T-helper 2 cell treated with Interferon-gamma antibody and Interleukin-4, amounts not matched to agents 5 μg/mL and 100 μg/mL, for 36 hours (primary cell): ENCODE data around the gene SMAD7.
"Not testable (repeated sequence)": the region's sequence is repeated elsewhere in the genome, so short reads cannot be mapped to it uniquely, and the experiment has no call there.

Experiments used
- DNase-seq: peaks from one replicate; pipeline ENCODE4 v3.0.0; 2021; ENCODE audit warnings: low spot score
- H3K27ac Mint-ChIP-seq: one replicate; pipeline ENCODE4 v1.8.0; 2021; ENCODE audit warnings: mild to moderate bottlenecking, mixed read lengths
- H3K27me3 Mint-ChIP-seq: one replicate; pipeline ENCODE4 v1.8.0; 2021; ENCODE audit warnings: low read depth, mixed read lengths
- H3K36me3 Mint-ChIP-seq: one replicate; pipeline ENCODE4 v1.8.0; 2021; ENCODE audit warnings: low read depth, mixed read lengths
- H3K4me1 Mint-ChIP-seq: one replicate; pipeline ENCODE4 v1.8.0; 2021; ENCODE audit warnings: low read depth, mixed read lengths
- H3K4me3 Mint-ChIP-seq: one replicate; pipeline ENCODE4 v1.8.0; 2022; ENCODE audit warnings: mild to moderate bottlenecking, moderate library complexity, mixed read lengths
- H3K9me3 Mint-ChIP-seq: one replicate; pipeline ENCODE4 v1.8.0; 2021; ENCODE audit warnings: mixed read lengths

SMAD7 gene

DNA sequence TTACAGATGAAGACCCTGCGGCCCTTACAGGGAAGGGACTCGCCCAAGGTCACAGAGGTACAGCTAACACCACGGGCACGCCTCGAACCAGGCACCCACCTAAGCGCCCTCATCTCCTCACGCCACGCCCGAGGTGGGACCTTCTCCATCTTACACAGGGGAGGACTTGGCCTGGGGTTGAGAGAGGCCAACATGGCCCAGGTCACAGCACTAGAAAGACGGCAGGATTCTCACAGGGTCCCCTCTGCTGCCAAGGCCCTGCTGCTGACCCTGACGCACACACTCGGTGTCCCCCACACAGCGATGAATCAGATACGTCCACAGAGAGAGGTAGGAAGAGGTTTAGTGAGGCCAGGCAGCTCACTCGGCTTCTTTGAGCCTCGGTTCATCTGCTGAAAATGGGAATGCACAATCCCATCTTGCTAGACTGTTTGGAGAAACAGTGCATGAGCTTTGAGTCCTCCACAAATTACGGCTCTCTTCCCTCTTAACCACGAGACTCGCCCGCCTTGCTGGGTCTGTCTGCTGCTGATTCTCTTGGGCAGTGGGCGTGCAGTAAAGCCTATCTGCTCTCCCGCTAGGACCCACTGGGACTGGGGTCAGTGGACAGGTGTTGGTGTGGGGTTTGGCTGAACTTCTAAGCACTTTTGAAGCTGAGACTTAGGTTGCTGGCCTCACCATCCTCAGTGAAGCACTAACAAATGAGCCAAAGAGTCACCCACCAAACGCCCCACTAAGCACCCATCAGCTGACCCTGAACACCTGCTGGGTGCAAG, 79.2 kb downstream of the SMAD7 start:
- DNase-seq, result no peak
- Mint-ChIP-seq H3K27ac (no peak overlapping the region), H3K4me1 (peaks cover 20% of the 10 kb centered on the region), H3K9me3 (no peaks in the 10 kb centered on the region), H3K36me3 (no peaks in the 10 kb centered on the region), H3K27me3 (no peaks in the 10 kb centered on the region), H3K4me3 (no peak overlapping the region)

DNA sequence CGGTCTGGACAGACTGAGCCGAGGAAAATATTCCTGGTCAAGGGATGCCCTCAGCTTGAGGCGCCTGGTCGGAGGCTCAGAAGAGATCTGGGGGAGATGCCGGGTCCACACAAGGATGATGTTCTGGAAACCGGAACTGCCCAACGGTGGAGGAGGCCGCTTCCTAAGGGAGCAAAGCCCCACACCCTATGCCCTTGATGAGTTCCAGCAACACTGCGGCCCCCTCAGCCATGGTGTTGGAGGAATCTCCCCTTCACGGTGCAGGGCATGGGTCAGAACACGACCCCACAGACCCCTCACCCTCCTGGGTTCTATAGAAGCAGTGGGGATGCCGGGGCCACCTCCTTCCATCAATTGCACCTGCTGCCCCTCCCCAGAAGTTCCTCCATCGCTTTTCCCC, 79.8 kb downstream of the SMAD7 start:
- not testable (repeated sequence) for H3K9me3 Mint-ChIP-seq, H3K4me3 Mint-ChIP-seq, DNase-seq, H3K36me3 Mint-ChIP-seq, H3K27me3 Mint-ChIP-seq, H3K27ac Mint-ChIP-seq
- H3K4me1 Mint-ChIP-seq, result peaks cover 20% of the 10 kb centered on the region
